SU-DHL-6 (cell line): ENCODE data around the gene IQGAP3.

ENCODE experiments used
- H2AFZ ChIP-seq: fragments of 200-600 bp; sonication (generic); 2 replicates; pipeline ENCODE4 v1.6.1; 2014; ENCODE audit warnings: low read depth, mild to moderate bottlenecking, moderate library complexity, mixed read lengths, antibody characterized with exemption, low read length; ENCODE audit not compliant: severe bottlenecking
- H3F3A ChIP-seq: fragments of 200-600 bp; shearing (Covaris generic); 2 replicates; pipeline ENCODE4 v1.6.0; 2016; ENCODE audit warnings: antibody characterized with exemption, mild to moderate bottlenecking; ENCODE audit not compliant: insufficient read depth
- H3K27ac ChIP-seq: fragments of 200-600 bp; sonication (generic); 2 replicates; pipeline ENCODE4 v1.5.1; 2016; ENCODE audit warnings: low read depth, mild to moderate bottlenecking, low read length, moderate library complexity, mixed read lengths
- H3K27me3 ChIP-seq: fragments of 200-600 bp; sonication (generic), shearing (Covaris generic); 2 replicates; pipeline ENCODE4 v1.6.0; 2014; ENCODE audit warnings: mild to moderate bottlenecking, low read length
- H3K36me3 ChIP-seq: fragments of 200-600 bp; sonication (generic); 2 replicates; pipeline ENCODE4 v1.6.1; 2014; ENCODE audit warnings: mild to moderate bottlenecking, low read length, mixed read lengths
- H3K4me2 ChIP-seq: fragments of 300-600, 200-600 bp; shearing (Covaris generic), sonication (generic); 2 replicates; pipeline ENCODE4 v1.6.0; 2014; ENCODE audit warnings: low read length, low read depth, mild to moderate bottlenecking; ENCODE audit not compliant: poor library complexity, severe bottlenecking
- H3K4me3 ChIP-seq: fragments of 200-600 bp; sonication (generic); 2 replicates; pipeline ENCODE4 v1.5.1; 2014; ENCODE audit warnings: antibody characterized with exemption, low read length, mild to moderate bottlenecking, mixed read lengths; ENCODE audit not compliant: insufficient read depth, poor library complexity, severe bottlenecking
- H3K79me2 ChIP-seq: fragments of 200-600 bp; sonication (generic); 2 replicates; pipeline ENCODE4 v1.6.1; 2014; ENCODE audit warnings: mild to moderate bottlenecking, low read length, moderate library complexity; ENCODE audit not compliant: insufficient read depth
- H3K9ac ChIP-seq: fragments of 200-600 bp; sonication (generic); 2 replicates; pipeline ENCODE4 v1.7.0; 2014; ENCODE audit warnings: mild to moderate bottlenecking, low read length
- H3K9me2 ChIP-seq: fragments of 200-600 bp; sonication (generic); replicated peaks from 2 replicates; pipeline ENCODE4 v1.6.1; 2014; ENCODE audit warnings: low read length; ENCODE audit not compliant: insufficient read depth
- H3K9me3 ChIP-seq: fragments of 200-600 bp; sonication (generic); 2 replicates; pipeline ENCODE4 v1.6.1; 2014; ENCODE audit warnings: low read length, mixed read lengths; ENCODE audit not compliant: insufficient read depth
- H4K20me1 ChIP-seq: fragments of 200-600 bp; sonication (generic); 2 replicates; pipeline ENCODE4 v1.6.1; 2014; ENCODE audit warnings: low read depth, mild to moderate bottlenecking, antibody characterized with exemption, low read length, moderate library complexity, mixed read lengths
- EZH2phosphoT487 ChIP-seq: fragments of 200-600 bp; sonication (generic), shearing (Covaris generic); conservative IDR thresholded peaks from 2 replicates; pipeline ENCODE4 v1.6.1; 2018; ENCODE audit warnings: mild to moderate bottlenecking, antibody characterized with exemption, low read length, moderate library complexity, mixed read lengths
- TF ChIP-seq, protein P1 (sequence below): fragments of 200-600 bp; sonication (generic); IDR thresholded peaks from one replicate; pipeline ENCODE4 v1.5.1; 2017; ENCODE audit warnings: antibody characterized with exemption, mild to moderate bottlenecking, low read length, moderate library complexity; ENCODE audit not compliant: insufficient read depth, poor library complexity, severe bottlenecking

IQGAP3 gene

DNA sequence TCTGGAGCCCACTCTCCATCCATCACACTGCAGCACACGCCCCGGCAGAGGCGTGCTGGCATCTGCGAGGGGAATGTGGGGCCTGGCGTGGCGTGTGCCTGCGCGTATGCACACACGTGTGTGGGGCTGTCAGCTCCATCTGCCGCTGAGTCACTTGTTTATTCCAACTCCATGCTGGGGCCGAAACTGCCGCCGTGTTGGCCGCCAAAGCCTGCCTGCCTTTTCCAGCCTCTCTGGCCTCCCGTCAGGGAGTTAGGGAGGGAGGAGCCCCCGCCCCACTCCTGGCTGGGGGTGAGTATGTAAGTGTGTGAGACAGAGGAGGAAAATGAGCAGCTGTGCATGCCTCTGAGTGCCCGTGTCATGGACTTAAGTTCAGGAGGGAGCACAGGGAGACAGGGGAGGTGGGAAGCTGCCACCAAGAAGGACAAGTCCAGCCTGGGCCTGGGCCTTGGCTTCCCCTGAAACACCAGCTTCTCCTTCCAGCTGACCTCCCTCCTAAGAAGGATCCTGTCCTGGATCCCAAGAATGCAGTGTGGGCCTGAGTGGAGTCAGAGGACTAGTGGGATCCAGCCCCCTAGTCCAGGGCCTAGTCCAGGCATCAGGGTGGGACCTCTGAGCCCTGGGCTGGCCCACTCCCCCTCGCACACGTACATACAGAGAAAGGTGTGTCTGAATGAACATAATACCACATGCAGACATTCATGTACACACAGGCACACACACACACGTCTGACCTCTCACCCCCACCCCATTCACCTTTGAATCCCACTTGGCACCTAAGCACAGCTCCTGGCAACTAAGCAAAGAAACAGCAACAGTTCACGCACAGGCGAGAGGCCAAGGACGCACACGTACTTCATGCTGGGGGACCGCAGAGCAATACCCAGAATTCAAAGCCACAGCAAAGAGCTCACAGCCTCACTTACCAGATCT is 96.5 kb downstream of the IQGAP3 start:
- TF ChIP-seq, protein P1, sequence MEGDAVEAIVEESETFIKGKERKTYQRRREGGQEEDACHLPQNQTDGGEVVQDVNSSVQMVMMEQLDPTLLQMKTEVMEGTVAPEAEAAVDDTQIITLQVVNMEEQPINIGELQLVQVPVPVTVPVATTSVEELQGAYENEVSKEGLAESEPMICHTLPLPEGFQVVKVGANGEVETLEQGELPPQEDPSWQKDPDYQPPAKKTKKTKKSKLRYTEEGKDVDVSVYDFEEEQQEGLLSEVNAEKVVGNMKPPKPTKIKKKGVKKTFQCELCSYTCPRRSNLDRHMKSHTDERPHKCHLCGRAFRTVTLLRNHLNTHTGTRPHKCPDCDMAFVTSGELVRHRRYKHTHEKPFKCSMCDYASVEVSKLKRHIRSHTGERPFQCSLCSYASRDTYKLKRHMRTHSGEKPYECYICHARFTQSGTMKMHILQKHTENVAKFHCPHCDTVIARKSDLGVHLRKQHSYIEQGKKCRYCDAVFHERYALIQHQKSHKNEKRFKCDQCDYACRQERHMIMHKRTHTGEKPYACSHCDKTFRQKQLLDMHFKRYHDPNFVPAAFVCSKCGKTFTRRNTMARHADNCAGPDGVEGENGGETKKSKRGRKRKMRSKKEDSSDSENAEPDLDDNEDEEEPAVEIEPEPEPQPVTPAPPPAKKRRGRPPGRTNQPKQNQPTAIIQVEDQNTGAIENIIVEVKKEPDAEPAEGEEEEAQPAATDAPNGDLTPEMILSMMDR, result no peak
- TF ChIP-seq EZH2phosphoT487, result no peak
- Histone ChIP-seq H3K27ac (no peak overlapping the region), H3K4me3 (no peak overlapping the region), H3K9me3 (no peaks in the 10 kb centered on the region), H3F3A (no peaks in the 10 kb centered on the region), H2AFZ (no peak overlapping the region), H3K36me3 (peaks cover 3% of the 10 kb centered on the region; the same call in 1 of the 2 replicates), H3K4me2 (no peak overlapping the region), H3K9ac (no peak overlapping the region), H3K9me2 (no peaks in the 10 kb centered on the region), H3K79me2 (no peaks in the 10 kb centered on the region), H3K27me3 (no peaks in the 10 kb centered on the region), H4K20me1 (no peaks in the 10 kb centered on the region)
